CMK (cell line): ENCODE results near the gene HSD17B2.

ENCODE experiments used
- DNase-seq: peaks from one replicate; pipeline ENCODE4 v3.0.0-alpha.2; 2010; ENCODE audit warnings: low read depth

The HSD17B2 gene

GRCh38 chr16:82019535-82019934, 15.5 kb upstream of the HSD17B2 start:
- DNase-seq, result no peak

DNA sequence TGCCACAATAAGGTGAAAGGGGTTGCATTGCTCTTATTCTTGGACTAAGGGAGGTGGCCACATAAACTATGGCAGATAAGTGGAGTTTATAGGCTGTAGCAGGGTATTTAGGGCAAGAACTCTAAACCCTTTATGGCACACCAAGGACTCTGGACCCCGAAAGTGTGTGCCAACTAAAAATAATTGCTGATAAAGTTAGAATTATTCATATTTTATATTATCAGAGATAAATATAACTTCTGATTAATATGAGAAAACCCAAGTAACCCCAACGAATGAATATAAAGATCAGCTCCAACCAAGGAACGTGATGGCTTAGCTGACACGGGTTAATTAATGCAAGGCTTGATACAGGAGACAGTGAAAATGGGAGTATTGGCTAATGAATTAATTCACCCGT, 15.0 kb upstream of the HSD17B2 start:
- DNase-seq, result no peak

- no peak for DNase-seq
These were observed 11.8 kb upstream of the HSD17B2 start for GRCh38 chr16:82023206-82023605.

GRCh38 chr16:82024316-82024715, 10.7 kb upstream of the HSD17B2 start:
- DNase-seq, result no peak

GRCh38 chr16:82024883-82025282, 10.2 kb upstream of the HSD17B2 start:
- no peak for DNase-seq

GRCh38 chr16:82027629-82028064, 7.4 kb upstream of the HSD17B2 start:
- no peak for DNase-seq

GRCh38 chr16:82031116-82032084, 3.7 kb upstream of the HSD17B2 start:
- no peak for DNase-seq

GRCh38 chr16:82033006-82033405, 2.0 kb upstream of the HSD17B2 start:
- no peak for DNase-seq

GRCh38 chr16:82033683-82034300, 1.3 kb upstream of the HSD17B2 start:
- DNase-seq, result no peak

DNA sequence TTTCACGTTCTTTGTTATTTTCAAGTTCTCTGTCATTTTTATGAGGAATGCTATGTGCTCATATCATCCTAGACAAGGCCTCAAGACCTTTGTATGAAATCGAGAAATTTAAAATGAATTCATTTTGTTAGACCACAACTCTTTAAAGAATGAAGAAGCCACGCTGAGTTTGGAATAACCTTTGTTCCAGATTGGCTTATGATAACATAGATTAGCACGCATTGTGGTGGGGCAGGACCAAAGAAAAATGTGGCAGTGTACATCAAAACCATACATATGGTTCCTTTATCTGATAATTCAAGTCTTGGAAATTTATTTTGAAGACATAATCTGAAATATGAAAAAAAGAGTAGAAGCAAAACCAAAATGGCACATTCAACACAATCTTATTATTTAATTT, 2.2 kb downstream of the HSD17B2 start:
- no peak for DNase-seq

DNA sequence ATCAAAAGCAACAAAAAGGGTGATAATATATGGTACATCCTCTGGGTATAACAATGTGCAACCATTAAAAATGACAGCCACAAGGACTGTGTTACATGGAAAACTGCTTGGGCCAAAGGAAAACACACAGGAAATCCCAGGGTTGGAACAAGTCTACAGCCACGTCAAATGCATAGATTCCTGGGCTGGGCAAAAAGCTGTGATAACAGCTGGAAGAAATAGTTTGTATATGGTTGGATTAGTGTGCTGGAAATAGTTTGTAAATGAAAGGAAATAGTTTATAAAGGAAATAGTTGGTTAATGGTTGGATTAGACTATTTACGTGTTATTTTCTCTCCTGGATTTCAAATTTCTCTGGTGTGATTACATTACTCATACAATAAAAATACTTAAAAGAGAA, 2.6 kb downstream of the HSD17B2 start:
- no peak for DNase-seq

- no peak for DNase-seq
These were observed 5.2 kb downstream of the HSD17B2 start for GRCh38 chr16:82040296-82040695.

- DNase-seq, result no peak
These were observed 6.5 kb downstream of the HSD17B2 start for GRCh38 chr16:82041542-82041941.

DNA sequence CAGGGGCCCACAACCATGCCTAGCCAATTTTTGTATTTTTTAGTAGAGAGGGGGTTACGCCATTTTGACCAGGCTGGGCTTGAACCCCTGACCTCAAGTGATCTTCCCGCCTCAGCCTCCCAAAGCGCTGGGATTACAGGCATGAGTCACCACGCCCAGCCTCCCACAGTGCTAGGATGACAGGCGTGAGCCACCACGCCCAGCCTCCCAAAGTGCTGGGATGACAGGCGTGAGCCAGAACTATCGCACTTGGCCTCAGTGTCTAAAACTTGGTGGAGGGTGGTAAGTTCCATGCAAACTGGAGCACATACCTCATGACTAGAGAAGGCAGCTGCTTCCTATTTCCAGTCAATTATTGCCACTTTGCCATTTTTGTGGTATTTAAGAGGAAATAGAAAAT, 7.1 kb downstream of the HSD17B2 start:
- DNase-seq, result no peak

- DNase-seq, result no peak
These were observed 7.8 kb downstream of the HSD17B2 start for GRCh38 chr16:82042846-82043245.

- no peak for DNase-seq
These were observed 8.9 kb downstream of the HSD17B2 start for GRCh38 chr16:82043680-82044584.

DNA sequence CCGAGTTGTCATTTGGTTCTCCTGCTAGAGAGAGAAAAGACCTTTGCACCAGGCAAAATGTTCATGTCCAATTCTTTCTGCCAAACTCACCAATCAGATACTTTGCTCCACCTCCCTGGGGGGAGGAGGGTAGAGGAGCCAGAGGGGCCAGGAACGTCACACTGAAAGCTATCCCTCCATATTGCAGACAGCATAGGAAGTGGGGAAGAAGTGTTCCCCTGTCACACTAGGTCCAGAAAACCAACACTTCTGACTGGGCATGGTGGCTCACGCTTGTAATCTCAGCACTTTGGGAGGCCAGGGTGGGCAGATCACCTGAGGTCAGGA, 9.5 kb downstream of the HSD17B2 start:
- DNase-seq, result no peak

DNA sequence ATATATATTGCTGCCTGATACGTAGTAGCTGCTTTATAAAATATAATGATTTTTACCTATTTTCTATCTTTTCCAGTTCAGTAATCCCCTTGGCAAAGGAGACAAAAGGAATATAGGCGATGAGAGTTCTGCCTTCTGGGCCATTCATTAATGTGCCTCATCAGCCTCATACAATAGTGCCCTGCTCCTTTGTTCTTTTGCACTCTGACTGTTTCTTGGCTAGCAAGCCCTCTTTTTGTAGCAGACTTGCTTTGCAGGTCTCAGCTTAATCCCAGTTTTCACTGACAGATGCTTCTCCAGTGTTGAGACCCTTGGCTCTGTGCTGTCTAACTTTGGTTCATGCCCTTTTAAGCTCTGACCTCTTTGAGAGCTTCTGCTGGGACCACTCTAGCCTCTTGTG, 10.4 kb downstream of the HSD17B2 start:
- no peak for DNase-seq

DNA sequence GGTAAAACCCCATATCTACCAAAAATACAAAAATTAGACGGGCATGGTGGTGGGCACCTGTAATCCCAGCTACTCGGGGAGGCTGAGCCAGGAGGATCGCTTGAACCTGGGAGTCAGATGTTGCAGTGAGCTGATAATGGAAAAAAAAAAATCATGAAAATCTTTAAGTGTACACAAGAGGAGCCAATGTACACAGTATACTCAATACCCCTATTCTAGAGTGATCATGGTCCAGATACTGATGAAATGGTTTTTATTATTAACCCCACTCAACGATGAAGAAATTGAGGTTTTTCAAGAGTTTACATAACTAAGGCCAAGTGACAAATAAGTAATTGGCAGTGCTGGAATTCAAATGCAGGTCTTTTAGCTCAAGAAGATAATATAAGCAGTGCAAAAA, 11.5 kb downstream of the HSD17B2 start:
- no peak for DNase-seq

- no peak for DNase-seq
These were observed 11.9 kb downstream of the HSD17B2 start for GRCh38 chr16:82046941-82047340.

DNA sequence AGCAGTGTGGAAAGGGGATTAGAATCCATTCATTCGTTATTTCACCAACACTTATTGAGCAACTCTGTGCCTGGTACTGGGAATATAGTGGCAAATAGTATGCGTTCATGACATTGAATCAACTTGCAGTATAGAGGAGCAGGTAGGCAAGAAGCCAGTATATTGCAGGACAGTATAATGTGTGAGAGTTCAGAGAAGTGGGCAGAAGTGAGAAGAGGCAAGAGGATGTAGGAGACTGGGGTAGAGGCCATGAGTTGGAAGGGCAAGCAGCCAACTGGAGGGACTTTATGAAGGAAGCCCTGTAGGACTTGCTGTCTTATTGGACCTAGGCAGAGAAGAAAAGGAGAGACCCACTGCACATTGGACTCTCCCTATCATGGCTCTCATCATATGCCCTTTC, 12.3 kb downstream of the HSD17B2 start:
- no peak for DNase-seq

DNA sequence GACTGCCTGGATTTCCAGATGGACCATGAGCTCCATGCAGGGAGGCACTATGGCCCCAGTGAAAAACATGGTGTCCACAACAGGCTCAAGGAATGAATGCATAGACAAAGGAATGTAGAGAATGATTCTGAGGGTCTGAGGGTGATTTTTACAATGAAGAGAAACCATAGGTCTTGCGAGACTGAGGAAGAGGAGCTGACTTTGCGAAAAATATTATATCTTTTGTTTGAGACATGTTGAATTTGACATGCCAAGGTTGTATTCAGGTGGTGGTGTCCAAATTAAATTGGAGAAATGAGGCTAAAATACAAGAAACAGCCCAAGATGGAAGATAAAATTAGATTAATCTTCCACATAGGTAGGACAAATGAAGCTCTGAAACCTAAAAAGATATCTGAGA, 12.7 kb downstream of the HSD17B2 start:
- DNase-seq, result no peak

DNA sequence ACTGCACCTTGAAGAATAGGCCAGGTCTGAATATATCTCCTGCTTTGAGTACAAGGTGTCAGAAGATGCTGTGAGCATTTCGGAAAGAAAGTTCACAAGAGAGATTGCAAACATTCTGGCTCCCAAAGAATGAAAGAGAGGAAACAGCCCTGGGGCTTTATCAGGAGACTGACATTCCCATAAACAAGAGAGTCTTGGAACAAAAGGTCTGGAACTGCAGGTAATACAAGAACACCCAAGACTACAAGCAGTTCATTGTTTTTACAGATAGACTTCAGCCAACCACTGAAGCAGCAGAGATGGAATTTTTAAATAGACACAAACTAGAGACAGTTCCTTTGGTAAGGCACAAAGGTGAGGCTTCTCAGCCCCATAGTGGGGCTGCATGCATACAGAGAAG, 14.4 kb downstream of the HSD17B2 start:
- DNase-seq, result no peak
